Measurements from ENCODE around the gene GAST. TPM values are rescaled to one million over a fixed set of nuclear protein-coding genes. Genes with fewer than 3 reads are reported as not detected.

GAST gene
- polyA plus RNA-seq, 1 experiment, result not detected

DNA sequence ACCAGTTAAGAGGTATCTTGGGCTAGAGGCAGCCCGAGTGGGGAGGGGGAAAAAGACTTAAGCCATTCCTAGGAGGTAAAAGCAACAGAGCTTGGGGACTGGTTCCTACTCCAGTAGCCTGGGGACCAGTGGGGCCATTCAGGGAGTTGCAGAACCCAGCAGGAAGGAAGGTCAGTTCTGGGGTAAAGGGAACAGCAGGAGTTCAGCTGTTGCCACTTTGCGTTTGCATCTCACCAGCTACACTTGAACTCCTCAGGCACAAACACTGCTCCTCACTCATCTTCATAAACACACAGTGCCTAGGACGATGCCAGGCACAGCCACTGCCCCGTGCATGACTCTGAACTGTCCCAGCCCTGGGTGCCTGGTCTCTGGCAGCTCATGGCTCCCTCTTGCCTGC, 18.3 kb downstream of the GAST start:
- Histone ChIP-seq H3K36me3 (ENCODE audit: control insufficient read depth, insufficient read depth, low read length) (no peaks in the 10 kb centered on the region), H3K4me3 (ENCODE audit: low read depth, low read length) (no peak overlapping the region), H3K27me3 (ENCODE audit: control insufficient read depth, insufficient read depth, low read length) (peaks cover 32% of the 10 kb centered on the region)
- POLR2A ChIA-PET, result no interaction called here
- TF ChIP-seq, protein P1, sequence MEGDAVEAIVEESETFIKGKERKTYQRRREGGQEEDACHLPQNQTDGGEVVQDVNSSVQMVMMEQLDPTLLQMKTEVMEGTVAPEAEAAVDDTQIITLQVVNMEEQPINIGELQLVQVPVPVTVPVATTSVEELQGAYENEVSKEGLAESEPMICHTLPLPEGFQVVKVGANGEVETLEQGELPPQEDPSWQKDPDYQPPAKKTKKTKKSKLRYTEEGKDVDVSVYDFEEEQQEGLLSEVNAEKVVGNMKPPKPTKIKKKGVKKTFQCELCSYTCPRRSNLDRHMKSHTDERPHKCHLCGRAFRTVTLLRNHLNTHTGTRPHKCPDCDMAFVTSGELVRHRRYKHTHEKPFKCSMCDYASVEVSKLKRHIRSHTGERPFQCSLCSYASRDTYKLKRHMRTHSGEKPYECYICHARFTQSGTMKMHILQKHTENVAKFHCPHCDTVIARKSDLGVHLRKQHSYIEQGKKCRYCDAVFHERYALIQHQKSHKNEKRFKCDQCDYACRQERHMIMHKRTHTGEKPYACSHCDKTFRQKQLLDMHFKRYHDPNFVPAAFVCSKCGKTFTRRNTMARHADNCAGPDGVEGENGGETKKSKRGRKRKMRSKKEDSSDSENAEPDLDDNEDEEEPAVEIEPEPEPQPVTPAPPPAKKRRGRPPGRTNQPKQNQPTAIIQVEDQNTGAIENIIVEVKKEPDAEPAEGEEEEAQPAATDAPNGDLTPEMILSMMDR (IDR thresholded peaks at IDR 0.05; ENCODE audit: insufficient read depth, low read depth, low read length), result no peak
- CTCF ChIA-PET, result interaction anchor here (0.6 to 14.6 kb wide), 4 partner anchors 10 to 230 kb away, joined by 3 to 125 read pairs (median 3); no protein-coding TSS in a partner anchor
- DNase-seq (ENCODE audit: low read depth), result no peak

DNA sequence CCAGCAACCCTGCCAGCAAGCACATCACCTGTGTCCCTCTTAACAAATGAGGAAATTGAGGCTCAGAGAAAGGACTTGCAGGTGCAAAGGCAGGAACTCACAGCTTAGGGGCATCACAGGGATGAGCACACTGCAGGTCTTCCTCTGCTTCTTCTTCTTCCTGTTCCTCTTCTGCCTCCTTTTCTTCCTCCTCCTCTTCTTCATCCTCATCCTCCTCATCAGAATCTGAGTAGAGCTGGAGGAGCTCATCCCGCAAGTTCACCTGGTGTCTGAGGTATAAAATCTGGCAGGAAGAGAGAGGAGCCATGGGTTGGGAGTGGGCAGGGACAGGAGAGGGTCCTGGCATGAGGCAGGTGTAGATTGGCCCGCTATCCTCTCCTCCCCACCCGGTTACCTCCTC, 19.7 kb downstream of the GAST start:
- TF ChIP-seq, protein P1 (IDR thresholded peaks at IDR 0.05; ENCODE audit: insufficient read depth, low read depth, low read length), result no peak
- Histone ChIP-seq H3K36me3 (ENCODE audit: control insufficient read depth, insufficient read depth, low read length) (no peaks in the 10 kb centered on the region), H3K4me3 (ENCODE audit: low read depth, low read length) (no peak overlapping the region), H3K27me3 (ENCODE audit: control insufficient read depth, insufficient read depth, low read length) (peaks cover 39% of the 10 kb centered on the region)
- no peak for DNase-seq (ENCODE audit: low read depth)
- ChIA-PET CTCF (interaction anchor here (0.6 to 14.6 kb wide), 4 partner anchors 11 to 340 kb away, joined by 3 to 125 read pairs (median 3); no protein-coding TSS in a partner anchor), POLR2A (interaction anchor here (0.7 kb wide), 1 partner anchor 39 kb away, joined by 3 read pairs; no protein-coding TSS in a partner anchor)

DNA sequence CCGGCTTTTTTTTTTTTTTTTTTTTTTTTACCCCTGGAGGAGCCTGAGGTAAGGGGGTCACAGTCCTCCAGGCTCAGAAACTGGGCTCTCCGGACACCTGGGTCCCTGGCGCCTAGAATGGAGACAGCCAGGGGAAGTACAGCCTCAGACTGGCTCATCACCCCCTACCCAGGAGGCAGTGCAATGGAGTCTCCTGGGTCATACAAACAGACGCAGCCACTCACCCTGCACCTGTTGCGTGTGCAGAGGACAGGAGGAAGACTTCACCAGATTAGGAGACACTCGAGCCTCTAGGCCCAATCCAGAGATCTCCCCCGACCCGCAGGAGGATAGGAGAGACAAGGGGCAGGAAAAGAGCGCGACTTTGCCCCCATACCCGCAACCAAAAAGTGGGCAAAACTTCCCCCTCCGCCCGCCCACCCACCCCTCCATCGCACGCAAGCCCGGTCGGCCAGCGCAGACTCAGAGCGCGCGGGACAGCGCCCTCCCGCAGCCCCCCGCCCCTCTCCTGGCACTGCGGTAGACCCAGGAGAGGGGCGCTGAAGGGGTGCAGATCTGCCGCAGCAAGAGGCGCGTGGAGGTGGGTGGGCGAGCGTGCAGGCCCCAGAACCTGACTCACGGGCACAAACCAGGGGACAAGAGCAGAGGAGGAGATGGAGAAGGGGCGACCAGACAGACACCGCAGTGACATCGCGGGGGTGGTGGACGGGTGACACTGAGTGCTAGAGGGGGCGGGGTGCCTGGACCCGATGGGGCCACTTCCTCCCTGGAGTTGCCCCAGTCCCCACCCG, 21.4 kb downstream of the GAST start:
- CTCF ChIA-PET, result interaction anchor here (1.0 to 14.6 kb wide), 3 partner anchors 53 to 75 kb away, joined by 3 to 125 read pairs (median 3); partner anchors contain the start of gene JUP
- TF ChIP-seq, protein P1 (IDR thresholded peaks at IDR 0.05; ENCODE audit: insufficient read depth, low read depth, low read length), result no peak
- H3K4me3 ChIP-seq (ENCODE audit: low read depth, low read length), result peak overlapping the region; percentile 41

DNA sequence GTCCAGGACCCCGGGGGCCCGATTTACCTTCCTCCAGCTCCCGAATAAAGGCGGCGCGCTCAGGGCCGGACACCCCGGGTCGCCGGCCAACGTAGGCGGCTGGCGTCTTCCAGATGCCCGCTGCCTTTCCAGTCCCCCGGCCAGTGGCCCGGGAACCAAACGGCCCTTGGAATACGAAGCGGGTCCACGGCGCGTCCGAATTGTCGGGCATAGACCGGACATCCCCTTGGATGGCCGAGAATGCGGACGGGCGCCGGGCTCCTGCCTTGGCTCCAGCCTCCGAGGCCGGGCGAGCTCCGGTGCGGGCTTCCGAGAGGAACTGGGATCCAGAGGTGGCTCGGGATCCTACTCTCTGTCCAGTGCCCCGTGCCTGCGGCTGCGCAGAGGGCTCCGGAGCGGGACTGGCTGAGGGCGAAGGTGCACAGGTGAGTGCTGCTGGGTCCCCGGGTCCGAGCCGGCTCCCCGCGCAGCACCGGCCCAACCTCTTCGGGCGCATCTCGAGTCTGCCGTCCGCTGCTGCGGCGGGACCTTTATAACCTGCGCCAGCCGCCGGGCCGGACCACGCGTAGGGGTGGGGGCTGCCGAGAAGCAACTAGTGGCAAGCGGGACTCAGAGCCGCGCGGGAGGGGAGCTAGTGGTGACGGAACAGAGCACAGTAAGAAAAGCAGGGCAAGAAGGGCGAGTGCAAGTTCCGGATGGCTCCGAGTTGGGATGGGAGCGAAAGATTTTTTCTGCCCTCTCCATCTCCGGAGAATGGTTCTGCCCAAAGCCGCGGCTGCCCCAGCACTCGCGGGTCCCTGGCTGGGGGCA, 22.2 kb downstream of the GAST start, which contains the start of gene HAP1:
TSS of gene HAP1 (minus strand) at position 505 of the 810 bp plus-strand sequence. CDS start at position 496, 9 bp downstream.
- Histone ChIP-seq H3K36me3 (ENCODE audit: control insufficient read depth, insufficient read depth, low read length) (no peaks in the 10 kb centered on the region), H3K27me3 (ENCODE audit: control insufficient read depth, insufficient read depth, low read length) (peaks cover 45% of the 10 kb centered on the region), H3K4me3 (ENCODE audit: low read depth, low read length) (peak within 1 kb of the TSS; percentile 41)
- ChIA-PET POLR2A (no interaction called here), CTCF (interaction anchor here (1.0 to 14.6 kb wide), 3 partner anchors 52 to 74 kb away, joined by 3 to 125 read pairs (median 3); partner anchors contain the start of gene JUP)
- TF ChIP-seq, protein P1 (IDR thresholded peaks at IDR 0.05; ENCODE audit: insufficient read depth, low read depth, low read length), result no peak
- no peak for DNase-seq (ENCODE audit: low read depth)

More for the DNA sequence above, 21.4 kb downstream of the GAST start:
- Histone ChIP-seq H3K36me3 (ENCODE audit: control insufficient read depth, insufficient read depth, low read length) (no peaks in the 10 kb centered on the region), H3K27me3 (ENCODE audit: control insufficient read depth, insufficient read depth, low read length) (peaks cover 45% of the 10 kb centered on the region)
- POLR2A ChIA-PET, result no interaction called here
- DNase-seq (ENCODE audit: low read depth), result no peak

DNA sequence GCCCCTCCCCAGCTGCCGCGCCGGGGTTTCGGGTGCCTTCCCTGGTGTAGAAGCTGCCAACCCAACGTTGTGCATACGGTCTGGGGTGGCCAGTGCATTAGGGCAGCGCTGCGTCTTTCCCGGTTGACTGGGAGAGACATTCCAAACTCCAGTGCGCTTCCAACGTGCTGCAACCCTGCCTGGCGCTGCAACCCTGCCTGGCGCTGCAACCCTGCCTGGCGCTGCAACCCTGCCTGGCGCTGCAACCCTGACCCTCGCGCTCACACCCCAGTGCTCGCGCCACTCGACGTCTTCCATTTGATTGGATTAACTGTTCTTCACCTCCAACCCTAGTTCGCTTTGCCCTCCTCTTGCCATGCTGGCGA, 22.8 kb downstream of the GAST start:
- ChIA-PET POLR2A (no interaction called here), CTCF (interaction anchor here (1.1 to 14.6 kb wide), 3 partner anchors 52 to 74 kb away, joined by 3 to 125 read pairs (median 3); partner anchors contain the start of gene JUP)
- H3K36me3 ChIP-seq (ENCODE audit: control insufficient read depth, insufficient read depth, low read length), result no peaks in the 10 kb centered on the region
- no peak for DNase-seq (ENCODE audit: low read depth)
- peak overlapping the region; percentile 41 for H3K4me3 ChIP-seq (ENCODE audit: low read depth, low read length)
- peaks cover 45% of the 10 kb centered on the region for H3K27me3 ChIP-seq (ENCODE audit: control insufficient read depth, insufficient read depth, low read length)
- TF ChIP-seq, protein P1 (IDR thresholded peaks at IDR 0.05; ENCODE audit: insufficient read depth, low read depth, low read length), result no peak
